Stimulated activated CD4-positive, alpha-beta T cell treated with anti-CD3 and anti-CD28 coated beads, TNF-alpha, amount 100 ng/mL, for 1 hour (primary cell): ENCODE measurements around the gene PCSK9.
"Not testable (repeated sequence)": the region's sequence is repeated elsewhere in the genome, so short reads cannot be mapped to it uniquely, and the experiment has no call there.

ENCODE experiments used
- DNase-seq, 3 donors: peaks; one replicate each; pipeline ENCODE4 v3.0.0-alpha.2; 2020; ENCODE audit warnings: low read depth in 3 of 3, low spot score in 1 of 3

PCSK9 gene

DNA sequence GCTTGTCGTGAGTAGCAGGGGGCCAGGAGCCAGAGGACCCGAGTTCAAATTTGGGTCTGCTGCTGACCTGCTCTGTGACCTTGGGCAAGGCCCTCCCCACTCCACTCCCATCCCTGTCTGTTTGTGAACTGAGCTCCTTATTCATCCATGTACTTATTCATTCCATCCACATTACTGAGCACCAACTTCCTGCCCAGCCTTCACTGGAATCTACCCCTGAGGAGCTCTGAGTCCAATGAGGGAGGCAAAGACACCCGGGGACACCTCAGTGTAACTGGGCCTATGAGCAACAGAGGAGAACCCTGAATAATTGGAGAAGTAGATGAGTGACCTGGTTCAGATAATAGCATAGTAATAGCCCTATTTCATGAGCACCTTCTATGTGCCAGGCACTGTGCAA is 31.7 kb upstream of the PCSK9 start:
- DNase-seq: no peak

DNA sequence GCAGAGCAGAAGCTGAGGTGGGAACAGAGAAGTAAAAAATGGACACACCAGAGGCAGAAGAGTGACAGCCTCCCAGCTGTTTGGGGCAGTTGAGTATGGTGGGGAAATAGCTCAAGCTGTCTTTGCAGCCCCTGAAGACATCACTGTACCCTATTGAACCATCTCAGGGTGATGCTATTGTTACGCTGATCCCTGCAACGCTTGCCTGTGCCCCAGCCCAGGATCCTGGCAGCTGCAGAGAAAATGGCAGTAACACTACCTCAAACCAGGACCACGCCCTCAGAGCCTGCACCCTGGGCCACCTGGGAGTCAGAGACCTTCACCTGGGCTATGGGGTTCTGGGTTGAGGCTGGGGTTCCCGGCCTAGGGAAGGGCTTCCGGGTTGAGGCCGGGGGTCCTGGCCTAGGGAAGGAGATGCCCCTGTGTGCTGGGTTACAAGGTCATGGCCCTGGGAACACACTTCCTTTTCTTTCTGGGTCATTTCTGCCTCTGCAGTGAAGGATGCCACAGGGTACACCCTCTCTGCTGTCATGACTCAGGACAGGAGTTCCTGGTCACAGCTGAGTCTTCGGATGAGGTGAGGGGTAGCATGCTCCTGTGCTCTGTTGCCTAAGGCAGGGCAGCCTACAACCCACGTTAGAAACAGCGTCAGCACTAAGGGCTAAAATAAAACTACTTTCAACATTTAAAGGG is 29.0 kb upstream of the PCSK9 start:
- no peak for DNase-seq

DNA sequence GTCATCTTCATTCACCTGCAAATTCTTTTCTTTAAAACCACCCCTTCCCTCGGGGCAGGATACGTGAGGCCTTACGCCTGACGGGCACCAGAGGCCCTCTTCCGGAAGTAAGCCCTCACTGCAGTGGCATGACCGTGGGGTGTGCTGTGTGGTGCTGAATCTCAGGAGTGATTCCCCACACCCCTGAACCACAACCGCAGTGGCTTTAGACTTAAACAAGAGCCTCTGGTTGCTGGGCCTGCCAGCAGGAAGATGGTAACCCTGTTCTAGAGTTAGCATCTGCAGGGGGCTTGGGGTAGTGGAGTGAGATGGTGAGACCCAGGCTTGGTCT is 28.5 kb upstream of the PCSK9 start:
- DNase-seq: no peak

DNA sequence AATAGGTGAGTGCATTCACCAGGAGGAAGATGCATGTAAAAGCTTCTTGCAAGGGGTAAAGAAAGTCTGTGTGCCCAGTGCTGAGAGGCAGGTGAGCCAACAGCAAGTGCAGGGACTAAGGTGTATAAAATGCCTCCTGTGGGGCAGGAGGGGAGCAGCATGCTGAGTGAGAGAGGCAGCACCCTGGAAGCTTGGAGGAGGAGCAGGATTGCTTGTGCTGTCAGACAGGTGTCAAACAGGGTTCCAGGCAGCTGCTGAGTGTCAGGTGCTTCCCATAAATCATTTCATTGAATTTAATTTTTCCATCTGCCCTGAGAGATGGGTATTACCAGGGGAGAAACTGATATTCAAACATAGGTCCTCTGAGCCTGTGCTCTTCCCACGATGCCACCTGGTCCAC is 26.7 kb upstream of the PCSK9 start:
- no peak for DNase-seq

DNA sequence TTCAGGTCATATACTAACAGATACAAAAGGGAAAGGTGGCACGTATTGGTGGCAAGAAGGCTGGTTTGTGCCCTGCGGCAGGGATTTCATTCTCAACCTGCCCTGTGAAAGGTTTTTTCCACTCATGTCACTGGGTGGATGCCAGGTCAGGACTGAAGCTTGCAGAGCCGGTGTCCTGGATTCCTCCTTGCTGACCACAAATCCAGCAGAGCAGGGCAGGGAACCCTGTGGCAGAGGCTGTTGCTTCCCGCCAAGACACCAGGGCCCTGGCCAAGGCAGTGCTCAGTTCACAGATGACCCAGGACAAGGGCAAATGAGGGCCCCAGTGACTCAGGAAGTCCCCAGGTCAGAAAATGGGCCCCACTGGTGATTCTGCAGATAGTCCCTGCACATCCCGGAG is 24.2 kb upstream of the PCSK9 start:
- no peak for DNase-seq

DNA sequence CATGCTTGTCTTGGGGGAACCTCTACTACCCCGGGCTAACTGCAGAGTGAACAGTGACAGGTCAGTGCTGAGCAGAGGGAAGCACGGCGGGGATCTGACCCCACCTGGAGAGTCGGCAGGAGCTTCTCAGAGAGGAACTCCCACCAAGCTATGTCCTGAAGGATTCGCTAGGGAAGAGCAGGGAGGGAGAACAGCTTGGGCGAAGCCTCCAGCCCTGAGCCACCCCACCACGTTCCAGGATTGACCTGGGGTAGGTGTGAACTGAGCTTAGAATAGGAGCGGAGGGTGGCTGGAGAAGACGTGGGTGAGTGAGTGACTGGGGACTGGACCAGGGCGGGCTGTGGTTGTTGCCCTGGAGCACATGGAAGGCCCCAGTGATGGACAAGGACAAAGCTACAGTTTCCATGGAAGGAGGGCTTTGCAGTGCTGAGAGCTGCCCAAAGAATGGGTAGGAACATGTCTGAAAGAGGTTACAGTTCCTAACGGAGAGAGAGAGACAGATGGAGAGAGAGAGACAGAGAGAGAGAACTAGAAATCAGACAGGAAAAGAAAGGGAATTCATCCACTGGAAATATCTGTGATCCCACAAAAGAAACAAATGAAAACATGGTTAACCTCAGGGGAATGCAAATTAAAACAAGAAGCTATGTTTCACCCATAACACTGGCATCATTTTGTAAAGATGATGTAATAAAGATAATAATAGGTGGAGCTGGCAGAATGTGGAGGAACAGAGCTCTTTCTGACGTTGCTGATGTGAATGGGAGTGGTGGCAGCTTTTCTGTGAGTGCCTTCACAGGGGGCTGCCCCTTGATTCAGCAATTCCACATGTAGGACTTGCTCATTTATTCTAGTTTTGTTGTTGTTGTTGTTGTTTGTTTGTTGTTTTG is 23.4 kb upstream of the PCSK9 start:
- DNase-seq: no peak

DNA sequence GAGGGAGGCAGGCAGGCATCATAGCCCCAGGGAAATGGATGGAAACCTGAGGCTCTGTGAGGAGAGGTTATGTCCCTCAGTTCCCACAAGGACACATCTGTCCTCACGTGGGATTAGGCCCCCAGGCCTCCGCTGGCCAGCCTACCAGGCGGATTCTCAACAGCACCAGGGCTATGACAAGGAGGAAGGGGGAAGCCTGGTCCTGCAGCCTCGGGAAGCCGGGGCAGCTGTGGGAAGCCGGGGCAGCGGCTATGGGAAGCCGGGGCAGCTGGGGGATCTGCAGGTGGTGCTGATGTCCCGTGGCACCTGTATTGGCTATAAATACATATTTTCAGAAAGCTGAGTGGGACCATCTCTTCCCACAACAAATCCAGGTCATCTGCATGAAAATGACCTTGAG is 21.0 kb upstream of the PCSK9 start:
- DNase-seq: no peak

DNA sequence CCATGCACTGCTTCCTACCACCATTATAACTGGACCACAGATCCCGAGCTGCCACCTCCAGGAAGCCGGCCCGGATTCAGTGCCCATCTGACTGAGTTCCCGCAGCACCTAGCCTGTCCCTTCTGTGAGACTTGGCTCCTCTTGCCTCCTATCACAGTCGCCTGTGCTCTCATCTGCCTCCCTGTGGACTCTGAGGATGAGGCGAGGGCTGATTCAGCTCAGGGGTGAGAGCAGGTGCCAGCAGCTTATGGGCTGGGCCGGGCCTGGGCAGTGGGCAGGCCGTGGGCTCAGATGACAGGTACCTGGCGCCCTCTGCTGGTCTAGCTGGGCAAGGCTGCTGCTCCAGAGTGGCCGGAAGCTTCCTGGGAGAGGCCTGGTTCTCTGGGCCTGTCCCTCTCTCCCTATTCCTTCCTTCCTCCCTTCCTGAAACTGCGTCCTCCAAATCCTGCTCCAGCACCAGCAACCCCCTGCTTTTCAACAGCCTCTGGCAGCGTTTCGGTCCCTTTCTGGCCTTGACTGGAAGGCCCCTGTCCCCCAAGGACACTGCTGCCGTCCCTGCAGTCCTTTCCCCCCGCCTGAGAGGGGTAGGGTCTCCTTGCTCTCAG is 17.3 kb upstream of the PCSK9 start:
- peak in 2 of 3 donors; percentile 25 to 52 for DNase-seq

DNA sequence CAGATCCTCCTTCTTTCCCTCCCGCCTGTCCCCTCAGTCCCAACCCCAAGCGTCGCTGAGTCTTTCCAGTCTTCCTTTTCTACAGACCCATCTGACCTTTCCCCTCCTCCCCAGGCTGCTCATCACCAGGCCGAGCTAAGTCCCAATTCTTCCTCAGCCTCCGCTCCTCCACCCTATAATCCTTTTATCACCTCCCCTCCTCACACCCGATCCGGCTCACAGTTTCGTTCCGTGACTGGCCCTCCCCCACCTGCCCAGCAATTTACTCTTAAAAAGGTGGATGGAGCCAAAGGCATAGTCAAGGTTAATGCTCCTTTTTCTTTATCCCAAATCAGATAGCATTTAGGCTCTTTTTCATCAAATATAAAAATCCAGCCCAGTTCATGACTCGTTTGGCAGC is 15.2 kb upstream of the PCSK9 start:
- not testable (repeated sequence) for DNase-seq

DNA sequence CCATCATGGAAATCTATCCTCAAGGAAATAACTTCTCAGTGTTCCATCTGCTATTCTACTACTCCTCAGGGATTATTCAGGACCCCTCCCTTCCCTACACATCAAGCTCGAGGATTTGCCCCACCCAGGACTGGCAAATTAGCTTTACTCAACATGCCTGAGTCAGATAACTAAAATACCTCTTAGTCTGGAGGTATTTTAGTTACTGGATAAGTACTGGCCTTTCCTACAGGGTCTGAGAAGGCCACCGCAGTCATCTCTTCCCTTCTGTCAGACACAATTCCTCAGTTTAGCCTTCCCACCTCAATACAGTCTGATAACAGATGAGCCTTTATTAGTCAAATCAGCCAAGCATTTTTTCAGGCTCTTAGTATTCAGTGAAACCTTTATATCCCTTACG is 12.7 kb upstream of the PCSK9 start:
- not testable (repeated sequence) for DNase-seq

DNA sequence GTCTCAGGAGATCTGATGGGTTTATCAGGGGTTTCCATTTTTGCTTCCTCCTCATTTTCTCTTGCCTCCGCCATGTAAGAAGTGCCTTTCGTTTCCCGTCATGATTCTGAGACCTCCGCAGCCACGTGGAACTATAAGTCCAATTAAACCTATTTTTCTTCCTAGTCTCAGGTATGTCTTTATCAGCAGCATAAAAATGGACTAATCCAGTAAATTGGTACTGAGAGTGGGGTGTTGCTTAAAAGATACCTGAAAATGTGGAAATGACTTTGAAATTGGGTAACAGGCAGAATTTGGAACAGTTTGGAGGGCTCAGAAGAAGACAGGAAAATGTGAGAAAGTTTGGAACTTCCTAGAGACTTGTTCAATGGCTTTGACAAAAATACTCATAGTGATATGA is 8.2 kb upstream of the PCSK9 start:
- not testable (repeated sequence) for DNase-seq

DNA sequence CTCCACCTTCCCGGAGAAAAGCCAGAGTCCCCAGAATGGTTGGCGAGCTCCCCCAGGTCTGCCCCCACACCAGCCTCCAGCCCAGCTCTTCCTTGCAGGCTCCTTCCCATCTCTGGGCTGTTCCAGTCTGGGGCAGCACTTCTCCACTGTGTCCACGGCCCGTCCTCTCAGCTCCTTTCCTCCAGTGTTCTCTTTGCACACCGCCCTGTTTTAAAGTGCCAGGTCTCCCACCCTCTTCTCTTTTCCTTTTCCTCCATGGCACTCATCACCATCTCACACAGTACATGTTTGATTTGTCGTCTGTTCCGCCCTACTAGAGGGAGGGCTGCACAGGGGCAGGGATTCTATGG is 6.1 kb upstream of the PCSK9 start:
- DNase-seq: no peak

DNA sequence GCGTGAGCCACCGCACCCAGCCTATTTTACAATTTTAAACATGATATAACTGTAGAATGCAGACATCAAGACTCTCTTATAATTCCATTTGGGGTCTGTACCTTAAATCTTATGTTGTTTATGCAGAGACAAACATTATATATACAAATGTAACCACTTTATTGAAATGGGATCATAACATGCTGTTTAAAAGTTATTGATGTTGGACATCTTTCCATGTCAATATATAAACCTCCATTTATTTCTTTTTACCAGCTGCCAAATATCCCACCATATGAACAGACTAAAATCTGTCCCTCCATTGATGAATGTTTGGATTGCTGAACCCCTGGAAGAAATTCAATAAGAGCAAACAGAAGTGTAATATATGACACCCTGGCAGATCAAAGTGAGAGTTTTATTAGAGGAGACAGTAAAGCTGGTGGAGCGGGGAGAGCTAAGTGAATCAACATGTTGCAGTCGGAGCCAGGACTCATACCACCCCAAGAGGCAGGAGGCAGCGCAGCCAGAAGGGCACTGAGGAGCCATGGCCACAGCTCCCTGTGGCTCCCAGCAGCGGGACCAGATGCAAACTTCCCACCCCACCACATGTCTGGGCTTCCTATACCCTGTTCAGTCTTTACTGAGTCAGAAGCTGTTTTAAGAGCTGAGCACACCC is 4.7 kb upstream of the PCSK9 start:
- no peak for DNase-seq

DNA sequence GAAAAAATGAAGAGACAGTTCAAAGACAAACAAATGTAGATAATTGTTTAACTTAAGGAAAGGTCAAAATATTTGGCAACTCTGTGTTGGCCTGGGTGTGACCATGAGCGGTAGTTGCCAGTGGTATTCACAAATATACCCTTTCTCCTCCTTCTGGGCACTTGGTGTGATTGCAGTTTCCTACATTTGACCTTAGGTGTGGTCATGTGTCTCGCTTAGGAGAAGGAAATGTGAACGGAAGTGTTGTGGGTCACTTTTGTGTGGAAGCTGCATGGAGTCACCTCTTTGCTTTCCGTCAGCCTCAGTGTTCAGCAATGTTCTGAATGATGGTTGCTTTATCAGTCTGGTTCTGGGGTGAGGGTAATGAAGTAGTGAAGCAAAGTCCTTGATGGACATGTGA is 3.4 kb upstream of the PCSK9 start:
- DNase-seq: no peak

DNA sequence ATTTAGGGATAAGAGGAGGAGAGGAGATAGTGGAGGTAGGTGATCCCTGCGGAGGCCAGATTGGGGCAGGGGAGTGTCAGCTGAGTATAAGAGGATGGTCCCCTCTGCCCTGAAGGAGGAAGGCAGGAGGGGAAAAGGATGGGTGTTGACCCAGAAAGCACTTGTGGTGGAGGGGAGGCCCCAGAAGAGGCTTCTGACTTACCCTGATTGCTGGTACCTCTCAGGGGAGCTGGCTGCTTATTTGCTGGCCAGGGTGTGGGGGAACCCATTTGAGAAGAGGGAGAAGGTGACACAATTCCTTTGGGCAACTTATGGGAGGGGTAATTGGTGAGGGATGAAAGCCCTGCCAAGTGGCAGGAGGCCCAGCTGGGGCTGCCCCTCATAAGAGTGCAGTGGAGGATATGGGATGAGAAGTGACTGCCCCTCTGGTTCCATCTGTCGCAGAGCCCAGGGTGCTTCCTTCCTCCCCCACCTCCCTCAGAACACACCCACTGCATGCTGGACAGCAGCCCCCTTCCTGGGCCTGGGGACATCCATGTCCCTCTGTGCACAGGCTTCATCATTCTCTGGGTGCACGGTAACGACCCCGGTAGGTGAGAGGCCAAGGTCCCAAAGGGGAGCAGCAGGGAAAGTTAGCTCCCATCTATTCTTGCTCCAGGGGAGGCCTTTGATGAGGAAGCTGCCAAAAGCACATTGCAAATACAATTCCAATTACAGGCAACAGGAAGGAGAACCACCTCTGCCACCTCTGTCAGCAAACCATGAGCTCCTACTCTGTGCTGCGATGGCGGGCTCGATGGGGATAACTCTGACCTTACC is 1.4 kb upstream of the PCSK9 start:
- no peak for DNase-seq

DNA sequence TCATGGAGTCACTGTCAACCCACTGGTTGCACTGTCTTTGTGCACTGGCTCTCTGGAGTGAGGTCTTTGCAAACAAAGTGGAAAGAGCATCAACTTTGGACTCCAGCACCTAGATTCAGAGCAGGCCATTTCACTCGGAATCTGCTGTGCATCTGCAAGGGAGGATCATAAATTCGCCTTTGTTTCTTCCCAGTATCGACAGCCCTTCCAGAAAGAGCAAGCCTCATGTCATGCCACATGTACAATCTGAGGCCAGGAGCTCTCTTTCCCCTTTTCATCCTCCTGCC is 853 bp upstream of the PCSK9 start:
- DNase-seq: no peak

DNA sequence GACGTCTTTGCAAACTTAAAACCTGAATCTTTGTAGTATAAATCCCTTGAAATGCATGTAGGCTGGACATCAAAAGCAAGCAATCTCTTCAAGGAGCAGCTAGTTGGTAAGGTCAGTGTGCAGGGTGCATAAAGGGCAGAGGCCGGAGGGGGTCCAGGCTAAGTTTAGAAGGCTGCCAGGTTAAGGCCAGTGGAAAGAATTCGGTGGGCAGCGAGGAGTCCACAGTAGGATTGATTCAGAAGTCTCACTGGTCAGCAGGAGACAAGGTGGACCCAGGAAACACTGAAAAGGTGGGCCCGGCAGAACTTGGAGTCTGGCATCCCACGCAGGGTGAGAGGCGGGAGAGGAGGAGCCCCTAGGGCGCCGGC is 390 bp upstream of the PCSK9 start:
- DNase-seq: no peak

DNA sequence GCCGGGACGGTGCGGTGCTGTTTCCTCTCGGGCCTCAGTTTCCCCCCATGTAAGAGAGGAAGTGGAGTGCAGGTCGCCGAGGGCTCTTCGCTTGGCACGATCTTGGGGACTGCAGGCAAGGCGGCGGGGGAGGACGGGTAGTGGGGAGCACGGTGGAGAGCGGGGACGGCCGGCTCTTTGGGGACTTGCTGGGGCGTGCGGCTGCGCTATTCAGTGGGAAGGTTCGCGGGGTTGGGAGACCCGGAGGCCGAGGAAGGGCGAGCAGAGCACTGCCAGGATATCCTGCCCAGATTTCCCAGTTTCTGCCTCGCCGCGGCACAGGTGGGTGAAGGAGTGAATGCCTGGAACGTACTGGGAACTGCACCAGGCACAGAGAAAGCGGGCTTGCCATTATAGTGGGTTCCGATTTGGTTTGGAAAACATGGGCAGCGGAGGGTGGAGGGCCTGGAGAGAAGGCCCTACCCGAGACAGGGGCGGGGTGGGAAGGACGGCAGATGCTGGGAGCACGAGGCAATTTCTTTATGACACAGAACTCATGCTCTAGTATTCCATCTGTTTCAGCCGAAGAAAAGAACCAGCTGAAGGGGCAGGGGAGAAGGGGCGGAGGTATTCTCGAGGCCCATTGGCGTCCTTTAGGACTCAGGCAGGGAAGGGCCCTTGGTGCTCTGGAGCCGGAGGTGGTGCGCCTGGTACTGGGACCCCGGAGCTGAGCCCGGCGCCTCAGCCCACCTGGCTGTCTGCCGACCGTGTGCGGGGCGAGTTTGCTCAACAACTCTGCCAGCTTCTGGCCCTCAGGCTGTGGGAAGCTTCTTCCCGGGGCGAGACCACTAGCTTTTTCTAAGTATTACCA is 960 bp downstream of the PCSK9 start:
- no peak for DNase-seq

DNA sequence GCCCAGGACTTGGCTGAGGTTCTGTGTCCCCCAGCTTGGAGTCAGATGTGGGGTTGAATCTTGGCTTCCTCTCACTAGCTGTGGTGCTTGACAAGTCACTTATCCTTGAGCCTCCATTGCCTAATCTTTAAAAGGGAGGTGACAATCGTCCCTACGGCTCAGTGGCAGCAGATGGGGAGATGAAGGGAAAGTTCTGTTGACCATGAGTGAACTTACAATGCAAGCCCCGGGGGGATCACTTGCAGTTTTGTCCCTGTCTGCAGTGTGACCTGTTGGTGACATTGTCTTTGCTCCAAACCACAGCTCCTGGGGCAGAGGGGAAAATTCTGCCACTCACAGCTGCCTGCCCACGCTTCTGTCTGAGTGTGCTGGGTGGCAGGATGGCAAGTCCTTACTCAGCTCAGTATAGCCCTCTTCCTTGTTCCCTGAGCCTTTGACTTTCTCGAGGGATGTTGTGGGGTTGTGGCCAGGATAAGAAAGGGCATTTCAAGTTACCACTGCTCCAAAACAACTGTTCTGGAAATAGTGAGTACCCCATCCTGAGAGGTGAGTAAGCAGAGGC is 1.7 kb downstream of the PCSK9 start:
- DNase-seq: no peak

DNA sequence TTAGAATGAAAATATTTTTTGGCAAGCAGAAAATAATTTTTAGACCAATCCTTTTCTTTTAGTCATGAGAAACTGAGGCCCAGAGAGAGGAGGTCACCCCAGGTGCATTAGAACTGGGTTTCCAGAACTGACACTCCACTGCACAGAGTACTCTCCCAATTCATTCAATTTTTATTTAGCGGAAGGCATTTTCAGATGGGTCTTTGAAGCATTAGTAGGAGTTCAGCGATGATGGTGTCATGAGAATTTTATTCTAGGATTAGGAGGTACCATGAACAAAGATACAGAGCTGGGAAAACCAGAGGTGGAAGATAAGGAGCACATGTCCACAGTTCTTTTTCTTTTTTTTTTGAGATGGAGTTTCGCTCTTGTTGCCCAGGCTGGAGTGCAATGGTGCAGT is 2.3 kb downstream of the PCSK9 start:
- DNase-seq: no peak
